ENCODE results near the gene LYST. TPM values are rescaled to one million over a fixed set of nuclear protein-coding genes. Genes with fewer than 3 reads are reported as not detected.

The LYST gene
- total RNA-seq, 2 experiments from 2014 or later, result 19.0 to 21.1 TPM

DNA sequence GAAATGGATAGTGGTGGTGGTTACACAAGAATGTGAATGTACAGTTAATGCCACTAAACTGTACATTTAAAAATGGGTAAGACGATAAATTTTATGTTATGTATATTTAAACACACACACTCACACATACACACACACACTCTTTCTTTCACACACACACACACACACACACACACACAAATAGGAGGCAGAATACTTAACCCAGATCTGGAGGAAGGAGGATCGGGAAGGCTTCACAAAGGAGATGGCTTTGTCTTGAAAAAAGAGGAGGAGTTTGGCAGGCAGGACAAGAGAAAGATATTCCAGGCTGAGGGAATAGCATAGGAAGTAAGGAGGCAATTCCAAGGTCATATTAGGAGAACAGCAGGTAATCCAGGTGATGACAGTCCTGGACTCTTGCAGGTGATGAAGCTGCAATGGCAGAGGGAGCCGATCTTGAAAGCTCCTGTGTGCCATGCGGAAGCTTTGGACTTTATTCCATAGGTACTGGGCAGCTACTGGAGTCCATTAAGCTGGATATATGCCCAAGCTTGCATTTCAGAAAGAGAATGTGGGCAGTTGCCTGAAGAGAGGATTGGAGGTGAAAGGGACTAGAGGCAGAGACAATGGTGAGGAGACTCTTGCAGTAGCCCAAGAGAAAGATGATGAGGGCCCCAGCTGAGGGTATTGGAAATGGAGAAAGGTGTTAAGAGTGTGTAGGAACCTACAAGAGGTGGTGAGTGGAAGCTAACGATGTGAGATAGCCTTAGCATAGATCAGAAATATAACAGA, 15.4 kb upstream of the LYST start:
- no peak for DNase-seq
- CTCF ChIA-PET, result interaction anchor here (0.8 kb wide), 1 partner anchor 23 kb away, joined by 3 read pairs; no protein-coding TSS in a partner anchor
- Mint-ChIP-seq H3K9me3 (no peaks in the 10 kb centered on the region), H3K36me3 (ENCODE audit: low read depth) (no peaks in the 10 kb centered on the region), H3K27ac (no peak overlapping the region), H3K4me1 (ENCODE audit: low read depth) (peaks cover 38% of the 10 kb centered on the region), H3K4me3 (no peak overlapping the region), H3K27me3 (ENCODE audit: low read depth) (no peaks in the 10 kb centered on the region)
- intact Hi-C loops (cut with micrococcal nuclease), result no loop called here

DNA sequence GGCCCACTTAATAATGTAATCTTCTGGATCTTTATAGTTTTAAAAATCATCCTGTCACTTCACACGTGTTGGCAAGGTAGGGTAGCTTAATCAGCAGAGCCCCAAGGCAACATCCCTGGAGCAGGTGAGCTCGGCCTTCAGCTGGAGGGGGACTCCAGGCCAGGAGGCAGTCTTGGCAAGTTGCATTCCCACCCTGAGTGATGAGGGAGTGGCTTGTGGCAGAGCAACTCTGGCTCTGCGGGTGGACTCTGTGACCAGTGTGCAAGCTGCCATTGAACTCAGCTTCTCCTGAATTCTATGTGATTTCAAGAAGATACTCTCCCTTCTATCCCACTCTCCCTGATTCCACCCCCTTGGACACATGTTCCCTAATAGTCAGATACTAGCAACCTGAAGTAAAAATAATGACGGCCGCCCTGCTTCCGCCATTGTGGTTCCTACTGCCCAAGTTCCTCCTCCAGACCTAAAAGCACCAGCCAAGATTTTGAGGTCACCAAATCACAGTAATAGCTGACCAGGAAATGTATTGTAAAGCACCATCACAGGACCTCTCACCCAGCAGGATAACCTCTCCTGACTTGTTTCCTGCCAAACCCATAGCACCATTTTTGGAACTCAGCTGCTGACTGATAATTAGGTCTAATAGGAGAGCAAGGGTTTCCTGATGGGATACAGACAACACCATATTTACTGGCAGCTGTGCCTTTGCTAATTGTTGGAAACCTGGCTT, 11.5 kb upstream of the LYST start:
- no peak overlapping the region for H3K4me3 Mint-ChIP-seq
- no peaks in the 10 kb centered on the region for H3K36me3 Mint-ChIP-seq (ENCODE audit: low read depth)
- no peaks in the 10 kb centered on the region for H3K9me3 Mint-ChIP-seq
- intact Hi-C loops (cut with micrococcal nuclease), result no loop called here
- peaks cover 56% of the 10 kb centered on the region for H3K4me1 Mint-ChIP-seq (ENCODE audit: low read depth)
- no peak overlapping the region for H3K27ac Mint-ChIP-seq
- CTCF ChIA-PET, result interaction anchor here (0.9 to 3.1 kb wide), 2 partner anchors 13 to 30 kb away, joined by 3 to 12 read pairs; partner anchors contain the start of gene LYST
- DNase-seq, result no peak
- no peaks in the 10 kb centered on the region for H3K27me3 Mint-ChIP-seq (ENCODE audit: low read depth)

DNA sequence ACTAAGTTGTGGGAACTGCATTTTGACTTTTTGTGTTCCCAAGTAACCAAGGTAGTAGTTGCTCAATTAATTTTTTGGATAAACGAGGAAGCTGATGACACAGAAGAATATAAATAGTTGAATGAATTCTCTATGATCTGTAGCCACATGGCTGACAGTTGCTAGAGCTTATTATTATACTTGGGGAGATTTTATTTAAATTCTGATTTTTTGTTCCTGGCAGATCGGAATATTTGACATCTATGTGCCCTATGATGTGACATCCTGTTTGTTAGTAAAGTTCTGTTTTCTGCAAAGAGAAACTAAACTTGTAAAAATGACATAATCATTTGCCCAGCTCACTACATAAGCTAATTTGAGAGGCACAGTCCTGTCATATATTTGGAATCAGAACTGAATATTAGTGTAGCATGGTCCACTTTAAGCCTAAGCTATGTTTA, 9.7 kb upstream of the LYST start:
- CTCF ChIA-PET, result interaction anchor here (0.8 to 3.1 kb wide), 4 partner anchors 11 to 95 kb away, joined by 3 to 14 read pairs (median 12); partner anchors contain the start of gene LYST
- Mint-ChIP-seq H3K4me1 (ENCODE audit: low read depth) (peaks cover 69% of the 10 kb centered on the region), H3K27me3 (ENCODE audit: low read depth) (no peaks in the 10 kb centered on the region), H3K36me3 (ENCODE audit: low read depth) (no peaks in the 10 kb centered on the region), H3K9me3 (no peaks in the 10 kb centered on the region), H3K4me3 (no peak overlapping the region), H3K27ac (peak overlapping the region; percentile 85)
- intact Hi-C loops (cut with micrococcal nuclease), result loop anchor here (1.0 kb wide), 2 partner anchors 8 to 12 kb away; no protein-coding TSS in a partner anchor
- no peak for DNase-seq

GRCh38 chr1:235875036-235875597, 8.4 kb upstream of the LYST start:
- intact Hi-C loops (cut with micrococcal nuclease), result no loop called here
- peak overlapping the region; percentile 85 for H3K27ac Mint-ChIP-seq
- H3K4me1 Mint-ChIP-seq (ENCODE audit: low read depth), result peaks cover 72% of the 10 kb centered on the region
- CTCF ChIA-PET, result interaction anchor here (0.7 to 2.5 kb wide), 3 partner anchors 15 to 97 kb away, joined by 3 to 14 read pairs (median 3); no protein-coding TSS in a partner anchor
- no peak for DNase-seq
- no peaks in the 10 kb centered on the region for H3K27me3 Mint-ChIP-seq (ENCODE audit: low read depth)
- no peaks in the 10 kb centered on the region for H3K36me3 Mint-ChIP-seq (ENCODE audit: low read depth)
- no peaks in the 10 kb centered on the region for H3K9me3 Mint-ChIP-seq
- H3K4me3 Mint-ChIP-seq, result no peak overlapping the region

DNA sequence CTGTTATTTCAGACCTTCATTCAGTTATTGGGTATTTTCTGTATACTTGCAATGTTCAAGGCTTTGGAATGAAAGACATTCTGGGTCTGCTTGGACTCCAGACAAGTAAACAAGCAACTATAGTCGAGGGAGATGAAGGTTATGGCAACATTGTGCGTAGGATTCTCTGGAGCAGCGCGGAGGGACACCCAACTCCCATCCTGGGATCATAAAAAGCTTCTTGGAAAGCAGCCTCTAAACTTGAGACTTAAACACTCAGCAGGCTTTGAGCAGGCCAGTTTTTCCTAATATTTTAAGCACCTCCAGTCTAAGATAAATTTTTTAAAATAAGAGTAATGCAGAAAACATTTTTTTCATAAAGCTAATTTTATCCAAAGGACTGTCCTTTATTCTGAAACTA, 7.6 kb upstream of the LYST start:
- peaks cover 72% of the 10 kb centered on the region for H3K4me1 Mint-ChIP-seq (ENCODE audit: low read depth)
- H3K9me3 Mint-ChIP-seq, result no peaks in the 10 kb centered on the region
- DNase-seq, result no peak
- CTCF ChIA-PET, result interaction anchor here (0.5 to 0.9 kb wide), 3 partner anchors 13 to 729 kb away, joined by 3 read pairs; no protein-coding TSS in a partner anchor
- peak overlapping the region; percentile 14 for H3K27ac Mint-ChIP-seq
- no peaks in the 10 kb centered on the region for H3K36me3 Mint-ChIP-seq (ENCODE audit: low read depth)
- intact Hi-C loops (cut with micrococcal nuclease), result no loop called here
- H3K27me3 Mint-ChIP-seq (ENCODE audit: low read depth), result no peaks in the 10 kb centered on the region
- H3K4me3 Mint-ChIP-seq, result no peak overlapping the region

DNA sequence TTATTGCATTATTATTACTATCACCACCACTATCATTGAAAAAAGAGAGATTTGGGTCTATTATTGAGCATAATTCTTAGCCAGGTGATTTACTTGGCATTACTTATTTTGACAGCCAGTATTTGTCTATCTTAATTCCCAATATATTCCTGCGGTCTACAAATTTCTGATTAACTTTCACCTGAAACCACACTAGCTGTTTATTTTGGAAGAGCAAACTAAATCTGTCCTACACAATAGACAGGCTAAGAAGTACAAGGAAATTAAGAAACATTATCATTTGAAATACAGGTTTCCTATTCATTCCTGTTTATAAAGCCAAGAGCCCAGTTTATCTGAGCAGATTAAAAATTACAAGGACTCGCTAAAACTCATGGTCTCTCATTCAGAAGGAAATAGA, 6.9 kb upstream of the LYST start:
- no peaks in the 10 kb centered on the region for H3K36me3 Mint-ChIP-seq (ENCODE audit: low read depth)
- H3K4me3 Mint-ChIP-seq, result no peak overlapping the region
- intact Hi-C loops (cut with micrococcal nuclease), result loop anchor here (1.0 kb wide), 3 partner anchors 44 to 126 kb away; no protein-coding TSS in a partner anchor
- H3K9me3 Mint-ChIP-seq, result no peaks in the 10 kb centered on the region
- H3K4me1 Mint-ChIP-seq (ENCODE audit: low read depth), result peaks cover 67% of the 10 kb centered on the region
- H3K27me3 Mint-ChIP-seq (ENCODE audit: low read depth), result no peaks in the 10 kb centered on the region
- DNase-seq, result no peak
- CTCF ChIA-PET, result interaction anchor here (0.7 kb wide), 1 partner anchor 13 kb away, joined by 3 read pairs; no protein-coding TSS in a partner anchor
- H3K27ac Mint-ChIP-seq, result peak overlapping the region; percentile 93

DNA sequence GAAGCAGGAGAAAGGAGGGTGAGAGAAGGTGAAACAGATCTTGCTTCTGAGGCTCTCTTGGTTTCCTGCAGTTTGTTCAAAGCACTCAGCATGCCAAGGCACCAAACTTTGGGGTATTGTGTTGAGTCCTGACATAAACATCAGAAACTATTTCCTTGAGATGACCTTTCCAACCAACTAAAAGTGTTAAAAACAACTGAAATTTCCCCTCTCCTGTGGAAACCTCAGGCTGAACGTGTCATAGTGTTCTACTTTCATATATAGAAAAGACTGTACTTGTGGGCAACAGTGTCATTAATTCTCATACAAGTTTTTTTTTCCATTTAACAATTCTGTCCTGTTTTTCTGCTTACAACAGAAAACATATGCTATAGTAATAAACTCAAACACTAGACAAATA, 6.3 kb upstream of the LYST start:
- peak overlapping the region; percentile 93 for H3K27ac Mint-ChIP-seq
- DNase-seq, result peak; percentile 62
- CTCF ChIA-PET, result no interaction called here
- no peaks in the 10 kb centered on the region for H3K9me3 Mint-ChIP-seq
- peak overlapping the region; percentile 49 for H3K4me3 Mint-ChIP-seq
- intact Hi-C loops (cut with micrococcal nuclease), result loop anchor here (1.0 kb wide), 3 partner anchors 44 to 126 kb away; no protein-coding TSS in a partner anchor
- peaks cover 68% of the 10 kb centered on the region for H3K4me1 Mint-ChIP-seq (ENCODE audit: low read depth)
- H3K36me3 Mint-ChIP-seq (ENCODE audit: low read depth), result no peaks in the 10 kb centered on the region
- H3K27me3 Mint-ChIP-seq (ENCODE audit: low read depth), result no peaks in the 10 kb centered on the region

DNA sequence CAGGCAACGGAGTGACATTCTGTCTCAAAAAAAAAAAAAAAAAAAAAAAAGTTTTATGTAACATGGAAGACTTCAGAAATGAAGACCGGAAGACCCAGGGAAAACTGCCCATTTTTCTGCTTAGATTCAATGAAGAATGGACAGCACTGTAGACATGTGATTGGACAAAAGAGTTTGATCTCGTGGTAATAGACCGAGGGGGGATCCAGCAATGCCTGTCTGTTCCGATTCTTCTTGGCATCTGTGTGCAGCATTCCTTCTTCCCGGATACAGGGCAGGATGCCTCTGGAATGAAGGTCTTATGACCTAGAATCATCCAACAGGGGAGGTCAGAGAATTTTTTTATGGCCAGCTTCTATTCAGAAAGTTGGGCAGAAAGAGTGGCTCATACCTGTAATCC, 5.6 kb upstream of the LYST start:
- Mint-ChIP-seq H3K27me3 (ENCODE audit: low read depth) (no peaks in the 10 kb centered on the region), H3K4me3 (no peak overlapping the region), H3K4me1 (ENCODE audit: low read depth) (peaks cover 63% of the 10 kb centered on the region), H3K36me3 (ENCODE audit: low read depth) (no peaks in the 10 kb centered on the region), H3K27ac (peak overlapping the region; percentile 93), H3K9me3 (no peaks in the 10 kb centered on the region)
- intact Hi-C loops (cut with micrococcal nuclease), result no loop called here
- no peak for DNase-seq
- CTCF ChIA-PET, result interaction anchor here (0.6 kb wide), 1 partner anchor 99 kb away, joined by 3 read pairs; no protein-coding TSS in a partner anchor

GRCh38 chr1:235867903-235868469, 1.3 kb upstream of the LYST start:
- H3K4me1 Mint-ChIP-seq (ENCODE audit: low read depth), result peaks cover 47% of the 10 kb centered on the region
- DNase-seq, result peak; percentile 61
- H3K27me3 Mint-ChIP-seq (ENCODE audit: low read depth), result no peaks in the 10 kb centered on the region
- no peaks in the 10 kb centered on the region for H3K9me3 Mint-ChIP-seq
- peak overlapping the region; percentile 94 for H3K27ac Mint-ChIP-seq
- CTCF ChIA-PET, result interaction anchor here (0.6 to 6.0 kb wide), 5 partner anchors 18 to 104 kb away, joined by 3 to 62 read pairs (median 4); no protein-coding TSS in a partner anchor
- H3K36me3 Mint-ChIP-seq (ENCODE audit: low read depth), result no peaks in the 10 kb centered on the region
- intact Hi-C loops (cut with micrococcal nuclease), result loop anchor here (1.0 to 10.0 kb wide), 17 partner anchors 8 to 1461 kb away; partner anchors contain the start of genes ARID4B, B3GALNT2, GGPS1 and IRF2BP2
- peak overlapping the region; percentile 91 for H3K4me3 Mint-ChIP-seq

DNA sequence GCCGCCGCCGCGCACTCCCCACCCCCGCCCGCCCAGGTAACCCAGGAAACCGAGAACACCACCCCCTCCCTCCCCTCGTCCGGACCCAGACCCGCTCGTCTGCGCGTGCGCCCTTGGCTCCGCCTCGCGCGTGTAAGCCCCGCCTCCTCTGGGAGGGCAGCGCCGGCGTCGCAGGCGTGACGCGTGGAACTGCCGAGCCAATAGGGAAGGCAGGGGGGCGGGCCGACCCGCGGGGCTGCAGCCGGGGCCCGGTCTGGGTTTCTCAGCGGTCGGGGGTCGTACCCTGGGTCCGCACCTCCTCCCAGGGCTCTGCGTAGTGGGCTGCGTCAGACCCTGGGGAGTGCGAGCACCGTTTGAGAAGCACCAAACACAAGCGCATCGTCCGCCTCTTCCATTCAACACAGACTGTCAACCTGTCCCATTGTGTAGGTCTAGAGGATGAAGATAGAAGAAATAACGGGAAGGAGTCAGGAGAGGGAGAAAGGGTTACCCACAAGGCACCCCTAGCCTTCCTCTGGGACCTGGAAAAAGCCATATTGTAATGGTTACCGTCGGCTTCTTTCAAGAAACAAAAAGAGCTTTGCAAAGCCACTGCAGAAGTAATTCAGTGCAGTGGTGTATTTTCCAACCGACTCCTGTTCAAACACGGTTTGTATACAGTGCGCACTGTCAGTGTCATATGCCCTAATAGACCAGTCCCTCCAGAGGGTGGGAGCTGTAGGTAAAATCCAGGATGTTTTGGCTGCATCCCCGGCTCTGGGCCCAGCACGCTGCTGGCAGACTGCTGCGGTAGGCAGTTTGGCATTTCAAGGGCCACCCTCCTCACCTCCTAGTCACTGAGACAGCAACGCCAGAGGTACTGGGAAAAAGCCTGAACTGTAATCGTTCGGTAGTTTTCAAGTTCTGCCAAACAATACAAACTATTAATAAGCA, 473 bp upstream of the LYST start:
- Mint-ChIP-seq H3K36me3 (ENCODE audit: low read depth) (peaks cover 1% of the 10 kb centered on the region), H3K27ac (peak overlapping the region; percentile 94), H3K27me3 (ENCODE audit: low read depth) (no peaks in the 10 kb centered on the region), H3K9me3 (no peaks in the 10 kb centered on the region), H3K4me3 (peak overlapping the region; percentile 91), H3K4me1 (ENCODE audit: low read depth) (peaks cover 45% of the 10 kb centered on the region)
- intact Hi-C loops (cut with micrococcal nuclease), result loop anchor here (1.0 to 10.0 kb wide), 13 partner anchors 104 to 1460 kb away; partner anchors contain the start of genes ARID4B, B3GALNT2, GGPS1 and IRF2BP2
- CTCF ChIA-PET, result interaction anchor here (1.3 to 6.0 kb wide), 6 partner anchors 10 to 107 kb away, joined by 3 to 62 read pairs (median 8); no protein-coding TSS in a partner anchor
- peak; percentile 98 for DNase-seq

All from activated naive CD4-positive, alpha-beta T cell treated with anti-CD3 and anti-CD28 coated beads for 36 hours (primary cell).